Stimulated activated CD8-positive, alpha-beta memory T cell treated with anti-CD3 and anti-CD28 coated beads, Interleukin-15, amount 100 ng/mL, for 48 hours (primary cell): ENCODE data around the gene MYH13.

Experiments
- DNase-seq, 2 donors: peaks; one replicate each; pipeline ENCODE4 v3.0.0-alpha.2; 2020; ENCODE audit warnings: low read depth in 2 of 2

Gene MYH13

DNA sequence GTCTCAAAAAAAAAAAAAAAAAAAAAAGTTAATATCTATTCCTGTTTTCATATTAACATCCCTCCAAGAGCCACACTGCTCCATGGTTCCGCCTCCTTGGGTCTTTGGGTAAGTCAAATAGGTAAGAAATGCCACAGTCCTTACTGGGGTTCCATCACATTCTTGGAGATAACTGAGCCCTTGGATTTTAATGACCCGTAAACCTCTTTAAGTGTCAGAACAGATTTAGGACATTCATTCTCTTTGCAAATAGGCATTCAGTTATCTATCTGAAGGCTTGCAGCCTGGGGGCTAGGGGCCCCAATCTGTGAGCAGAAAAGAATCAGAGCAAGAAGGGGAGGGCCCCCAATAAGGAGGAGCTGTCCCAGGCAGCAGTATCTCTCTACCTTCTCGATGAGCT, 28.0 kb downstream of the MYH13 start:
- no peak for DNase-seq

DNA sequence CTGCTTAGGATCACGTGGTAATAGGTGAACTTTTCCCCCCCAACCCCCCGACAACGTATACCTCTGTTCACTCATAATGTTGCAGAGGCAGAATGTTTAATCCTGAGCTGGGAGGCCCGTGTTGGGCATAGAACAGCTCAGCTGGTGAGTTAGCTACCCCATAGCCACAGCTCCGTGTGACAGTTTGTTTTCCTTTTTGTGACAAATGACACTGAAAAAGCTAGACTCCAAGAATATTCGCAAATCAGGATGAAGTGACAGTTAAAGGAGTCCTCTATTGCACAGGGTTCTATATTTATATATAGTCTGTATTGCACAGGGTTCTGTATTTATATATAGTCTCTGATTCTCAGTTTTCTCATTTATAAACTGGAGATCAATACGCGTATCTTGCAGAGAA, 33.8 kb downstream of the MYH13 start:
- DNase-seq, result no peak

DNA sequence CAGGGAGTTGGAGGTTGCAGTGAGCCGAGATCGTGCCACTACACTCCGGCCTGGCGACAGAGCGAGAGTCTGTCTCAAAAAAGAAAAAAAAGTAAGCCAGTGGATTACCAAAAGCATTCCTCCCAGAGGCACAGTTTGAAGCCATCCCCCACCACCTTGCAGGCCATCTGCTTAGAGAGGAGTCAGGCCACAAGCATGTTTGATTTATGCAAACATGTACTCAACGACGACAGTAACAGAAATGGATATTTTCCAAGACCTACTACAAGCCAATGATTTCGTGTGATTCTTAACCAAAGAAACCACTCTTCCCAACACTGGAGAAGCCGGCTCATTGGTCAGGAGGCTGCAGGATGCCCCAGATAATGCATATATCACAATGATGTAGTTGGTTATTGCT, 34.8 kb downstream of the MYH13 start:
- DNase-seq, result no peak

DNA sequence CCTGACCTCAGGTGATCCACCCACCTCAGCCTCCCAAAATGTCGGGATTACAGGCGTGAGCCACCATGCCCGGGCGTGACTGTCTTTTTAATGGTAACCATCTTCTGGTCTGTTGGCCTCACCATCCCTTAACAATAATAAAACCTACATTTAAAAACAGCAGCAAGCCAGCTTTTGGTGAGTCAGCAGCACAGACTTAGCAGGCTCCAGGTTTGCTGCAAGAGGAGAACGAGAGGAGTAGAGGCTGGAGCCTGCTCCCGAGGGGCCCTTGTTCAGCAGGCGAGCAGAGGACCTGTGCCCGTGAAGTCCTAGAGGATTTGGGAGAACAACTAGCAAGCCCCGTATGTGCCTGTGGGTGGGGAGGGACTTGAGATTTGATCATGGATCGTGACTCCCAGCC, 35.7 kb downstream of the MYH13 start:
- DNase-seq, result no peak

DNA sequence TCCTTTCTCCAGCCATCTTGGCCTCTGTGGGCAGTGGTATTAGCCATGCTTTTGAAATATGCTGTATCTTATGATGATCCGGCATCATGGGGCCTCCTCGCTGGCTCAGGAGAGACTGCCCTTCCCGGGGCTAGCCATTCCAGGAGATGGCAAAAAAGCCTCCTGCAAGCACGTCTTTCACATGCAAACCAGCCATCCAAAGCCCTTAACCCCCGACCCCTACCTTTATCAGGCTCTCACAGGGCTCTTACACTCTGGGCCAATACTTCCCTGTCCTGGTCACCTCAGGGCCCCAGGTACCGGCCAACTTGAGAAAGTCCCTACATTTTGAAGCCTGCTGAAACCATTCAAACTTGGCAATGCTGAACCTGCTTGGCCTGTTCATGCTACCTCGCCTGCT, 36.4 kb downstream of the MYH13 start:
- no peak for DNase-seq

DNA sequence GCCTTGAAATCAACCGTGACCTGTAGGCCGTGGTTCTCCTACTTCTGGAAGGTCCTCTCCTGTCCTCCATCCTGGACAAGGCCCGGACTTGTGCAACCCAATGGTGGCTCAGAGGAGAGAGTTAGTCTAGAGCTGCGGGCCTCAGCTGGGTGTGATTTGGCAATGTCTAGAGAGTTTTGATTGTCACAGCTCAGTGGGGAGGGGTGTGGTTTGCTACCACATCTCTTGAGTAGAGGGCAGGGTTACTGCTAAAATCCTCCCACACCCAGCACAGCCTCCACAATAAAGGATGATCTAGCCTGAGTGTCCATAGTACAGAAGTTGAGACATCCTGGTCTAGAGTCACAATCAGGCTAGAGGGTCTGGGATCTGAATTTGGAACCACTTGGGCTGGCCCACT, 40.3 kb downstream of the MYH13 start:
- no peak for DNase-seq

DNA sequence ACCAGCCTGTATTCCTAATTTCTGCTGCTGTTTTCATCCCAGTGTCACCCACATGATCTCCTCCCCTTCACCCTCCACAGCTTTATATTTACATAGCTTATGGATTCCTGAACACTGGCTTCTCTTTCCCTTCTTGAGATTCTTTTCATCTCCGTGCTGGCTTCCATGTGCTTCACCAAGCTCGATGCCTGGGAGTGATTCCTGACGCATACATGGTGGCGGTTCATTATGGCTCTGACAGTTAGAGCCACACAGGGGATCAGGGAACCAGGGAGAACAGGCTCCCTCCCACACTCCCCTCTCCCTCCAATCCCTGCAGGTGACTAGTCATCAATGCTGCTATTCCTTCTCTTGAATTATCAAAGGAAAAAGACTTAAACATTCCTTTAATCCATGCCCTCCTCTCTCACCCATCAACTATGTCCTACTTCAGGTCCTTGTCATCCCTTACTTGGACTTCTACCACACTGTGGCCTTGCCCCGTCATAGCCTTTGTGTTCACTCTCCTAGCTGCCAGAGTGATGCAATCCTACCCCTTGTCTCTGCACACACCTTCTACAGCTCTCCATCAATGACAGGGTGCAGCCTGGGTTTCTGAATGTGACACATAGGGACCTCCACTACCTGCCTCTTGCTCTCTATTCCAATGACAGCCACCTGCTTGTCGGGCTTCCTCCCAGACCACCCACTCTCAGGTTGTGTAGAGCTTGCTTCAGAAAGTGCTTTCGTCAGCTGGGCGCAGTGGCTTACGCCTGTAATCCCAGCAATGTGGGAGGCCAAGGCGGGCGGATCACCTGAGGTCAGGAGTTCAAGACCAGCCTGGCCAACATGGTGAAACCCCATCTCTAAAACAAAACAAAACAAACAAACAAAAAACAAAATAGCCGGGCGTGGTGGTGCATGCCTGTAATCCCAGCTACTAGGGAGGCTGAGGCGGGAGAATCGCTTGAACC, 43.6 kb downstream of the MYH13 start:
- DNase-seq, result no peak

DNA sequence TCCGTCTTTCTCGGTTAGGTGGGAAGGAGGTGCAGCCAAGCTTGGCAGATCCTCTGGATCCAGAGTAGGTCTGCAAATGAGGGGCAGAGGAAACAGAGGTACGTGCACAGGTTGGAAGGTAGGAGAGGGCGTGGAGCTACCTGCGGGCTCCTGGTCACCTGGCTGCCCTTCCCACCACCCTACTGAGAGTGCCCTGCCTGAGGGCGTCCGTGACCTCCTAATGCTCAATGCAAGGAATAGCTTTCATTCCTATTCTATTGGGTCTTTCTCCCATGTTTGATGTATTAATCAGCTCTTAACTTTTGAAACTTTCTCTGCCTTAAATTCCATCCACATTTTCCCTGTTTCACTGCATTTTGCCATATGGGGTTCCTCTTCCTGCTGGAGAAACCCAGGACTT, 44.6 kb downstream of the MYH13 start:
- no peak for DNase-seq

DNA sequence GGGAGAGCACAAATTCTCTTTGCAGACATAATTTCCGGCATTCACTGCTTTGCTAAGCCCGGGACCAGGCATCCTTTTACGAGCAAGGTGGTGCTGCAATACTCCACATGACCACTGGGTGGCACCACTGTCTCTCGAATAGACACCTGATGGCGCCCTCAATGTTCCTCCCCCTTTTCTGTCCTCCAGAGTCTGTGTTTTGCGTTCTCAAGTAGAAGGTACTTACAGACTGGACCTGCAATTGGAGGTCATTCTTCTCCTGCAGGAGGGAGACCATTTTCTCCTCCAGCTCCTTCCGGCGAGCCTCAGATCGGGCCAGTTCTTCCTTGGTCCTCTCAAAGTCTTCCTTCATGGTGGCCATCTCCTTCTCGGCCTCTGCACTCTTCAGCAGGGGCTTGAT, 45.2 kb downstream of the MYH13 start:
- peak; percentile 58 to 59 for DNase-seq

DNA sequence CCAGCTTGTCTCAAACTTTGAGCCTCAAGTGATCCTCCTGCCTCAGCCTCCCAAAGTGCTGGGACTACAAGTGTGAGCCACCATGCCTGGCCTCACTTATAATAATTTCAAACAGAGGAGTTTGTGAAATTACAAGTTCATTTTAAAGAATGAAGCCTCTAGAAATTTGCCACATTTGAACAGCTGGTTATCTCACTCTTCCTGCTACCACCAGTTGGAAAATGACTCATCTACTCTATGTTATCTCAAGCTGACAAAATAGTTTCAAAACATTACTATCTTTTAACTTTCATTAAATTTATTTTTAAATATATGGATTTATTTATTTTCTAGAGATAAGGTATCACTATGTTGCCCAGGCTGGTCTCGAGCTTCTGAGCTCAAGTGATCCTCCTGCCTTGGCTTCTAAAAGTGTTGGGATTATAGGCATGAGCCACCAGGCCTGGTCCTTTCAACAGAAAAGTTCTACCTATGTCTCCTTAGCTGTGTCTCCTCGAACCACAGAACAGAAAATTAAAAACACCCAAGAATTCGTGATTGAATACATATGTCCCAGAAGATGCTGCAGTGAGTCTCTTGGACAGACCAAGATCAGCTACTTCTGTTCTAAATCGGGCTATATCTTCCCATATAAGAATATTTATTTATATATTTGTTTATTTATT, 47.6 kb downstream of the MYH13 start:
- no peak for DNase-seq

DNA sequence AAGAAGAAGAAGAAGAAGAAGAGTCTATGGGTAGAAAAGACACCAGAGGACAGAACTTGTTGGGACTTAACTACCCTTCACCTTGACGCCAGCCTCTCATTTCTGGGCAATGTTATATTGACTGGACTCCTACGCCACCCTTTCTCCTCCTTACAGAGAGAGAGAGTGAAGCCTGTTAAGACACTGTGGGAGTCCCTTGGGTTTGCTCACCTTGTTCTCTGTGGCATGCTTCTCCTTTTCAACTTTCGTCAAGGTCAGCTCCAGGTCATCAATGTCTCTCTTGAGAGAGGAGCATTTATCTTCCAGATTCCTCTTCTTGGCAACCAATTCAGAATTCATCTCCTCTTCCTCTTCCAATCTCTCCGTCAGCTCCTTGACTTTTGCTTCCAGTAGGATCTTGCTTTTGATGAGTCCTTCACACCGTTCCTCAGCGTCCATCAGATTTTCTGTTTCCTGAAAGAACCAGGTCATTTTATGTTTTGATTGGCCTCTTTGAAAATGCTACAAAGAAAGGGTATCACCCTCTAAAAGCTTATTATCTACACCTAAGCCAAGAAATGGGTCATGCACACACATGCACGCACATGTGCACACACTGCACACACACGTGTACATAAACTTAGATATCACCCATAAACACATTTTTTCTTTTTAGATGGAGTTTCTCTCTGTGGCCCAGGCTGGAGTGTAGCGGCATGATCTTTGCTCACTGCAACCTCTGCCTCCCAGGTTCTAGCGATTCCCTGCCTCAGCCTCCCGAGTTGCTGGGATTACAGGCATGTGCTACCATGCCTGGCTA, 48.8 kb downstream of the MYH13 start:
- no peak for DNase-seq

DNA sequence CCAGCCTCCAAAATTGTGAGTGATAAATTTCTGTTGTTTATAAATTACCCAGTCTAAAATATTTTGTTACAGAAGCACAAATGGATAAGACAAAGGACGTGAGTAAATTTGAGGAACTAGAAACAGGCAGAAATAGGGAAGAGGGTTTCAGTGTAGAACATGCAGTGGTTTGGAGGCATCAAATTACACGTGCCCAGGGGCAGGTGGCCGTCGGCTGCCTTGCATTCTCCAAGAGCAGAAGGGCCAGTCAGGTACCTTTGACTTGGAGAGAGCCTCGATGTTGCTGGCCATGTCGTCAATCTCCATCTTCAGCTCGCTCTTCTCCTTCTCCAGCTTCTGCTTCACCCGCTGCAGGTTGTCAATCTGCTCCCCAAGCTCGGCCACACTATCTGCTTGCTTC, 54.3 kb downstream of the MYH13 start:
- no peak for DNase-seq

DNA sequence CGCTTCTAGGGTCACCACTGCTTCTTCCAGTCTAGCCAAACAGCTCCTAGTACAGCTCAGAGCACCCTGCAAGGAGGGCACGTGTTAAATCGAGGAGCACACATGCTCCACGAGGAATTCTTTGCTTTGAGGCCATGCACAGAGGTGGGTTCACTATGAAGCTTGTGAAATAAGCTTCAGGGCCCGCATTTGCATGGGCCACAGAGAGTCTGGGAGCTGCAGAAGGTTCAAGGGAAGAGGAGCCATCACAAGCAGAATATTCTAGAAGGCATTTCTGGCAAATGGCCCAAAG, 55.3 kb downstream of the MYH13 start:
- no peak for DNase-seq

DNA sequence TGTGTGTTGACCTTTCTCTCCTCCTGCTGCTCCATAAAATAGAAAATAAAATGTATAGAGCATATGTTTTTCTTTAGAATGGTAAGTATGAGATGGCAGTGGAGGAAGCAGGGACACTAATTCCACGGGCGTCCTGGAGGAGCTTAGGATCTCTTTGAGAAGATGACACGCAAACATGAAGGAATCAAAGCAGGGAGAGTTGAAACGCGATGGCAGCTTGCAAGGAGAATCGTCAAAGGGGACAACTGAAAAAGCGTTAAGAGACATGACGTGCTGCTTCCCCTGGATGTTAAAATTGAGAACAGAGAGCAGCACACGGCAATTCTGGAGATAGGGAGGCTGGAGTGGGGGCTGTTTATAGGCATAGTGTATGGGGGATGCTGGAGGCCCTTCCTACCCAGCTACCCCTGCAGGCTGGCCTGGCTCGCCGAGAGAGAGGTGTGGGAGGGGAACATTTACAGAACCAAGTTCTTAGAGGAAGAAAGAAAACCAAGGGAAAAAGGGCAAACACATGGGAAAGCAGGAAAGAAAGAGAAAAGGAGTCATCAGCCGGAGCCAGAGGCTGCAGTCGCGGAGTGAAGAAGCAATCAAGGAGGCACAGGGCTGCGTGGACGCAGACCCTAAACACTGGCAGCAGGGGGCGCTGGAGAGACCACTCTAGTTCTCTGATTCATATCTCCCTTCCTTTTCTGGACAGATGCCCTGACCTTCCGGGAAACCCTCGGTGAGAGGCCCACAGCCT, 55.8 kb downstream of the MYH13 start:
- peak in 1 of 2 donors; percentile 9 for DNase-seq

DNA sequence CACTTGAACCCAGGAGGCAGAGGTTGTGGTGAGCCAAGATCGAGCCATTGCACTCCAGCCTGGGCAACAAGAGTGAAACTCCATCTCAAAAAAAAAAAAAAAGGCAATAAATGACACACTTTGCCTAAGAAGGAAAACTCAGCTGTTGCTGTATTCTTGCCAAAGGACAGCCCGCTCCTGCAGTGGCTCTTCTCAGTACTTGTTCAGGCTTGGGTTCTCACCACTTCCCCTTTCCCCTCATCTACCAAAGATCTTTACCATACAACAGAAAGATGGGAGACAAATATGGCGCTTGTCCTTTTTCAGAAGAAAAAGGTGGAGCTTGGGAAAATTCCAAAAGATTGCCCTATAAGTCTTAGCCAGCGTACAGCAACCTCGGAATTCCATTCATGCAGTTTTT, 58.5 kb downstream of the MYH13 start:
- no peak for DNase-seq

DNA sequence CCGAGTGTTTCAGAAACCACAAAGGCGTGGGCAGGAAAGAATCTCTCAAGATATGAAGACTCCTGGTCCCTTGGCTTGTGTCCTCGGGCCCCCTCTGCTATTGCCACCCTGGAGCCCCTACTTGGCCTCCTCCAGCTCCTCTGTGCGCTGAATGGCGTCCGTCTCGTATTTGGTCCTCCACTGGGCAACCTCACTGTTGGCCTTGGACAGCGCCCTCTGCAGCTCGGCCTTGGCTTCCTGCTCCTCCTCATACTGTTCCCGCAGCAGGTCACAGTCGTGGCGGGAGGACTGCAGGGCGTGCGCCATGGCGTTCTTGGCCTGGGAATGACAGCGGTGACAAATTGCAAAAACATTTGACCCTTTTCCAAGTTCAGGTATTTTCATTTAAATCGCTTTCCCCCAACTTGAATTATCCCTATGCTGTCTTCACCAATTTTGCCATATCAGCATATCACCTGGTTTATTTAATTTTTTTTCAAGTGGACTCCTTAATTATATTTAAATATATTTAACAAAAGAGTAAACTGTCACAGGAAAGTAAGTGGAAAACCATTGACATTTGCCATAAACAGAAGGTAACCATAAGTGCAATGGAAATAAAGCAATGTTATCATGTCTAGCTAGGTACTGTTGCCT, 59.7 kb downstream of the MYH13 start:
- no peak for DNase-seq

DNA sequence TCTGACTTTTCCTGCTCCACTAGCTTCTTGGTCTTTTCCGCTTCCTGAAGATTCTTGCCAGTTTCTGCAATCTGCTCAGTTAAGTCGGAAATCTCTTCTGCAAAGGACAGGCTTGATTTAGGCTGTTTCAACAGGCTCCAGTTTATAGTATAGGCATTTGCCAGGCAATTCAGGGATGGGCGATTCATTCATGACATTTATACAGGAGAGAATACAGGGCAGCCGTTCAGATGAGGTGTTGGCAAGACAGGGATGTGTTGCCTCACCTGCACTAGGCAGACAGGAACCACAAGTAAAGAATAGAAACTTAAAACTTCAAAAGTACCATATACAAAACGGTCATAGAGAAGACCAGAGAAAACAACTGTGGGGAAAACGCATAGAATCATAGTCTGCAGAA, 61.7 kb downstream of the MYH13 start:
- no peak for DNase-seq

DNA sequence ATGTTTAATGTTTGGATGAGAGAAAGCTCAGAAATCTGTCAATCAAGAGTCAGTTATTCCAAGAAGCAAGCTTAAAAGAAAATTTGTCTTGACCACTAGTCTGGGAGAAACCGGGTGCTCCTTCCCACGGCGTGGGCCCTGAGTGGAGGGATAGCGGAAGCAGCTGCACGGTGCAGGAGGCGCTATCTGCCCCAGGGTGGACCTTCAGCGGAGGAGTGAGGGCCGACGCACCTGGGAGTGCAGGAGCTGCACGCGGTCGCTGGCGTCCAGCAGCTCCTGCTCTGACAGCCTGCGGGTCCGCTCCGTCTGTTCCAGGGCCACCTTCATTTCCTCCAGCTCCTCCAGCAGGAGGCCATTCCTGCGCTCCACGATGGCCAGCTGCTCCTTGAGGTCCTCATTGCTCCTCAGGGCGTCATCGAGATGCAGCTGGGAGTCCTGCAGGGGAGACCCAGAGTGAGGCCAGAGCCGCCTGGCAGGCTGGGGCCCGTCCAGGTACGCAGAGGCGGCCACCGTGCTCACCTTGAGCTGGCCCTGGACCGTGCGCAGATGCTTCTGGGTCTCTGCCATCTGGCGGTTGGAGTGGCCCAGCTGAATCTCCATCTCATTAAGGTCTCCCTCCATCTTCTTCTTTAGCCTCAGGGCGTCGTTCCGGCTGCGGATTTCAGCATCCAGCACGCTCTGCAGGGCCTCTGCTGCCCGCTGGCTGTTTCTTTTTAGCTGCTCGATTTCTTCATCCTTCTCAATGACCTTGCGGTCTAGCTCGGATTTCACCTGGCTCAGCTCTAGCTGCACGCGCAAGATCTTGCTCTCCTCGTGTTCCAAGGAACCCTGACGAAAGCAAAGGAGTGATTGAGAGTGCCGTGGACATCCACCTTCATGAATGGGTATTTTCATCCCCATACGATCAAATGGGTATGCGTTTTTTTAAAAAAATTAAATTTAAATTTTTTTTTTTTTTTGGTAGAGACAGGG, 63.5 kb downstream of the MYH13 start:
- no peak for DNase-seq

DNA sequence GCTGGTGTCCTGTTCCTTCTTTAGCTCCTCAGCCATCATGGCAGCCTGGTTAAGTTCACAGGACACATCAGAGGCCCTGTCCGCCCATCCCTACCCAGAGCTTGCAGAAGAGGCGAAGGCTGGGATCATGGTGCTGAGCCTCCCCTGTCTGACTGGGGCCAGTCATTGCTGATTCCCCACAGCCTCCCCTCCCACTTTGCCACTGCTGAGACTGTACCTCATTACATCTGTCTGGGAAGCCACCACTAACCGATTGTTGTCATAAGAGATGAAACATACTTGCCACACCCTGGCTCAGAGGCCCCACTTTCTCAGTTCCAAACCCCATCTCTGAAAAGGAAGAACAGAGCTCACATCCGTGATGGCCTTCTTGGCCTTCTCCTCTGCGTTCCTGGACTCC, 66.2 kb downstream of the MYH13 start:
- DNase-seq, result no peak

DNA sequence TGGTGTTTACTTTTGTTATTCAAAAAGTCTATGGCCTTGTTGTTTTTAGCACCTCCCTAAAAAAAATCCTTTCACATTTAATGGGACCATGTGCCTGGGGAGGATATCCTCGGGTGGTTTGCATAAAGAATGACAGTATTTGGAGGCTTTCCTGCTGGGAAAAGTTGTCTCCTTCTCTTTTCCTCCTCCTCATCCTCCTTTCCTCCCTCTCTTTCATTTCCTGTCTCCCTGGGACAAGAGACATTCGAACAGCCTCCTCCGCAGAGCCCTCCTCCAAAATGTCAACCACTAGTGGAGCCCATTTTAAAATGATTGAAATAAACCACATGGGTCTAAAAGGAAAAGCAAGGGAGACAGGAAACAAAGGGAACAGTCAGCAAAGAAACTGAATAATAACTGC, 67.4 kb downstream of the MYH13 start:
- DNase-seq, result no peak
